ENCODE results near the gene TERT. TPM values are rescaled to one million over a fixed set of nuclear protein-coding genes. Genes with fewer than 3 reads are reported as not detected.
"Not testable (repeated sequence)": the region's sequence is repeated elsewhere in the genome, so short reads cannot be mapped to it uniquely, and the experiment has no call there.

Gene TERT
- polyA plus RNA-seq, 3 donors from 2014 or later, result not detected

DNA sequence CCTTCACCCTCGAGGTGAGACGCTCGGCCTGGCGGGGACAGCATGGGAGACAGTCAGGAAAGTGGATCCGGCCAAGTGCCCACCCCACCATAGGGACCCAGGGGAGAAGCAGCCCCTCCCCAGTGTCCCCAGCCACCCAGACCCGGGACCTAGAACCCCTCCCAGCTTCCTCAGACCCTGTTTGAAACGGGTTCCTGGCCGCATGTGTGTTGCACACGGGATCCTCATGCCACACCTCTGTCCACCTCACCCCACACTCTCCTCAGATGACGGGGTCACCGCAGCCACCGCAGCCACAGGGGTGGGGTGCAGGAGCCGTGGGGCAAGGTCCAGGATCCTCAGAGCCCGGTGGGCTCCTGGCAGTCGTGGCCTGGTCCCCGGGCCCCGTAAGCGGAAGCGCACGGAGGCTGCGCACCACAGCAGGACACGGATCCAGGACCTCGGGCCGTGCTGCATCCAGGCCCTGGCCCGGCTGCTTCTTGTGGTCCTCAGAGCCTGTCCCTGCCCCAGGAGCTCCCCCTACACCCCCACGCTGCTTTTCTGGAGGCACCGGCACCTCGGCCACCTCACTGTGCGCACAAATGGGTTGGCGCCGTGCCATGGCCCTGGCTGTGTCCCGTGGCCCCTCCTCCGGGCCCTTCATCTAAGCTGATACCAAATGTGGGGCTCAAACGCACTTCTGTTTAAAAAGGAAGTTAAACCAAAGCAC, 15.3 kb downstream of the TERT start:
- no peaks in the 10 kb centered on the region for H3K36me3 Mint-ChIP-seq
- peaks cover 11% of the 10 kb centered on the region in 2 donors for H3K4me1 Mint-ChIP-seq
- no peaks in the 10 kb centered on the region for H3K9me3 Mint-ChIP-seq
- no peak for DNase-seq
- H3K4me3 Mint-ChIP-seq, result no peak overlapping the region
- no peak overlapping the region for H3K27ac Mint-ChIP-seq
- H3K27me3 Mint-ChIP-seq (ENCODE audit: low read depth in 3 of 3), result peaks cover 0 to 7% (median 2%) of the 10 kb centered on the region in 3 donors

DNA sequence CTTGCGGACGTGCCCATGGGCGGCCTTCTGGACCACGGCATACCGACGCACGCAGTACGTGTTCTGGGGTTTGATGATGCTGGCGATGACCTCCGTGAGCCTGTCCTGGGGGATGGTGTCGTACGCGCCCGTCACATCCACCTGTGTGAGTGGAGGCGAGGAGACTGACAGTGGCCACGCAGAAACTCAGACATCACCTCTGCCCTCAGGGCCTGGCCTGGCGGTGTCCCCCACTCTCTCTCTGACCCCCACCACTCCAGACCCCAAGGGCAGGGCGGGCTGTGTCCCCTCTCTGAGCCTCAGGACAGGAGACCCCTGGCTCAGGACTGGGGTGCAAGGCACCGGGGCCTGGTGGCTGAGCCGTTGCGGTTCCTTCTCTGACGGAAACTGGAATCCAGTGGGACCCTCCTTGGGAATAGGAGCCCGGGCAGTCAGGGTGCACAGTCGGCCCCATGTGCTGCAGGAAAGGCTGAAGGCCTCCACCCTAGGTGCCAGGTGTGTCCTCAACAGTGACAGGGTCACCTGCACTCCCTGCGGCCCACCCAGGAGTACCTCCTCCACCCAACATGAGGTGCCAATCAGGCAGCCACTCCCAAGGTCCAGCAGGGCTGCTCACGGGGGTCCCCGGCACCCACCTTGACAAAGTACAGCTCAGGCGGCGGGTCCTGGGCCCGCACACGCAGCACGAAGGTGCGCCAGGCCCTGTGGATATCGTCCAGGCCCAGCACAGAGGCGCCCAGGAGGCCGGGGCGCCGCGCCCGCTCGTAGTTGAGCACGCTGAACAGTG, 16.0 kb downstream of the TERT start:
- no peak for DNase-seq
- Mint-ChIP-seq H3K36me3 (no peaks in the 10 kb centered on the region), H3K4me3 (no peak overlapping the region), H3K27me3 (ENCODE audit: low read depth in 3 of 3) (peaks cover 0 to 7% (median 2%) of the 10 kb centered on the region in 3 donors), H3K4me1 (peaks cover 11% of the 10 kb centered on the region in 2 donors), H3K27ac (no peak overlapping the region), H3K9me3 (no peaks in the 10 kb centered on the region)

DNA sequence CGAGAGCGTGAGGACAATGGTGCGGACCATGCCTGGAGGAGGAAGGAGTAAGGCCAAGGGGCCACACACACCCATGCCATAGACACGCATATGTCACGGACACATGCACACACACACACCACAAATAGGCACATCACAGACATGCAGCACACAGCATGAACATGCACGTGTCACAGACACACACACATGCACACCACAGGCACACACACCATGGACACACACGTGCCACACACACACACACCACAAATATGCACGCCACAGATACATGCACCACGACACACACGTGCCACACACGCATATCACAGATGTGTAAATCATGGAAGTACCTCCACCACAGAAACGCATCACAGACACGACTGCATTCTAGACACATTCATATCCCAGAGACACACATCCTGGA, 16.7 kb downstream of the TERT start:
- Mint-ChIP-seq H3K4me1 (peaks cover 11% of the 10 kb centered on the region in 2 donors), H3K36me3 (no peaks in the 10 kb centered on the region), H3K9me3 (no peaks in the 10 kb centered on the region), H3K27ac (no peak overlapping the region), H3K27me3 (ENCODE audit: low read depth in 3 of 3) (peaks cover 2 to 7% (median 2%) of the 10 kb centered on the region in 3 donors), H3K4me3 (no peak overlapping the region)
- no peak for DNase-seq

DNA sequence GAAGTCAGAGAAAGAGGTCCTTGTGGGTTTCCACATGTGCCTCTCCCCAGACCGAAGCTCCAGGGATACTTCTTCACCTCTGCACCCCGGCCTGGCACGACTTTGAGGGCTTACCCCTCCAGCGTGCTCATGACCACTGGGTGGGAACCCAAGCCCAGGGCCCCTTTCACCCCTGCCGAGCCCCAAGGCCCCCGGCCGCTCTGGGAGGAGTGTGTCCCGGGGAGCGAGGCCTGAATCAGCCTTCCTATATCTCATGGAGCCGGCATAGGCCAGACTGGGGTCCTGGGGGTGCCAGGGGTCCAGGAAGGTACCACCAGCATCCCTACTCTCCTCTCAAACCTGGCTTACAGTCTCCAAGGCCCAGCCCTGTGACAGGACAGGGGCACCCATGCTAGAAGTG, 17.1 kb downstream of the TERT start:
- DNase-seq, result no peak
- Mint-ChIP-seq H3K4me1 (peaks cover 11% of the 10 kb centered on the region in 2 donors), H3K27ac (no peak overlapping the region), H3K9me3 (no peaks in the 10 kb centered on the region), H3K36me3 (no peaks in the 10 kb centered on the region), H3K27me3 (ENCODE audit: low read depth in 3 of 3) (peaks cover 2 to 4% (median 2%) of the 10 kb centered on the region in 3 donors), H3K4me3 (no peak overlapping the region)

DNA sequence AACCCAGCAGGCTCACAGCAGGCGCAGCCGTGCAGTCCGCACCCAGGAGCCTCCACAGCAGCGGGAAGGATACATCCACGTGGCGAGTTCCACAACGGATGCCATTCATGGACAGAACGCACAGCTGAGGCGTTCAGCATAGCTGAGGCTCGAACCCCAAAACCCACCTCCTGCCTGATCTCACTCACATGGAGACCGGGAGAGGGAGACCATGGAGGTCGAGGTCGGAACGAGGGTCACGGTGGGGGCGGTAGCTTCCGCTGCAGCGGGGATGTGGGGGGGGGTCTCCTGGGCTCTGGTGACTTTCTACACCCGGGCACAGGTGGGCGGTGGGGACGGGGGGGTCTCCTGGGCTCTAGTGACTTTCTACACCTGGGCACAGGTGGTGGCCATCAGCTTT, 17.5 kb downstream of the TERT start:
- DNase-seq, result no peak
- no peak overlapping the region for H3K27ac Mint-ChIP-seq
- no peaks in the 10 kb centered on the region for H3K36me3 Mint-ChIP-seq
- H3K9me3 Mint-ChIP-seq, result no peaks in the 10 kb centered on the region
- H3K27me3 Mint-ChIP-seq (ENCODE audit: low read depth in 3 of 3), result peaks cover 2 to 3% (median 2%) of the 10 kb centered on the region in 3 donors
- H3K4me1 Mint-ChIP-seq, result peaks cover 11% of the 10 kb centered on the region in 2 donors
- no peak overlapping the region for H3K4me3 Mint-ChIP-seq

DNA sequence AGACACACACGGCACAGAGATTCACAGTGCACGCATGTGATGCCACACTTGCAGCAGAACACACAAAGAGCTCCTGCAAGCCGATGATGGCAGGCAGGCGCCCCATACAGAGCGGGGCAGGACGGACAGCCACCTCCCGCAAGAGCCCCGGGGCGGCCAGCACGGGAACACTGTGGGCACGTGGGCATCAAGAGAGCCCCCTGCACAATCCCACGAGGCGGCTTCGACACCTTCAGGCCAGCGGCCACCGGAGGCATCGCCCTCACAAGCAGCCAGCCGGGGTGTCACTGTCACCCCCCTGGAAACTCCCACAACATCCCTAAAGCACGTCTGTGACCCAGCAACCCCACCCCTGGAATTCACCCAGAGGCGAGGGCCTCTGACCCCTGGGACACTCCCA, 17.9 kb downstream of the TERT start:
- Mint-ChIP-seq H3K27me3 (ENCODE audit: low read depth in 3 of 3) (peaks cover 2 to 3% (median 2%) of the 10 kb centered on the region in 3 donors), H3K27ac (peak overlapping the region in 2 of 6 donors; percentile 42 to 62), H3K4me3 (peak overlapping the region in 2 of 5 donors; percentile 15 to 36), H3K9me3 (no peaks in the 10 kb centered on the region), H3K36me3 (no peaks in the 10 kb centered on the region), H3K4me1 (peaks cover 11% of the 10 kb centered on the region in 2 donors)
- no peak for DNase-seq

DNA sequence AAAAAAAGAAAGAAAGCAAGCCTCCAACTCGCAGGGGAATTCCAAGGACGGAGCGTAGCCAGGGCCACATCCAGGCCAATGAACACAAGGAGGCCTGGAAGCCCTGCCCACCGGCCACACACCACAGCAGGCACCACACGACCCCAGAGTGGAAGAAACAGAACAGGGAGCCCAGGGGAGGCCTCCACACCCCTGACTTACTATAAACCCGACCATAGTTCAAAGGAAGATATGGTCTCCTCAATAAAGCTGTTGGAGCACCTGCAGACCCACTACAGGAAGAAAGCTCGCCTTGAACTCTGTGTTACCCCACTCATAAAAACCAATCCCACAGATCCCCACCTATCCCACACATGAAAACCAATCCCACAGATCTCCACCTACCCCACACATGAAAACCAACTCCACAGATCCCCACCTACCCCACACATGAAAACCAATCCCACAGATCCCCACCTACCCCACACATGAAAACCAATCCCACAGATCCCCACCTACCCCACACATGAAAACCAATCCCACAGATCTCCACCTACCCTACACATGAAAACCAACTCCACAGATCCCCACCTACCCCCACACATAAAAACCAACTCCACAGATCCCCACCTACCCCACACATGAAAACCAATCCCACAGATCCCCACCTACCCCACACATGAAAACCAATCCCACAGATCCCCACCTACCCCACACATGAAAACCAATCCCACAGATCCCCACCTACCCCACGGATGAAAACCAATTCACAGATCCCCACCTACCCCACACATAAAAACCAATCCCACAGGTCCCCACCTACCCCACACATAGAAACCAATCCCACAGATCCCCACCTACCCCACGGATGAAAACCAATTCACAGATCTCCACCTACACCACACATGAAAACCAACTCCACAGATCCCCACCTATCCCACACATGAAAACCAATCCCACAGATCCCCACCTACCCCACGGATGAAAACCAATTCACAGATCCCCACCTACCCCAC, 19.2 kb downstream of the TERT start:
- not testable (repeated sequence) for H3K36me3 Mint-ChIP-seq; DNase-seq; H3K9me3 Mint-ChIP-seq; H3K27me3 Mint-ChIP-seq (ENCODE audit: low read depth in 3 of 3); H3K27ac Mint-ChIP-seq; H3K4me3 Mint-ChIP-seq
- peaks cover 11% of the 10 kb centered on the region in 2 donors for H3K4me1 Mint-ChIP-seq

GRCh38 chr5:1274471-1274870, 20.4 kb downstream of the TERT start:
- H3K27ac Mint-ChIP-seq, result no peak overlapping the region
- H3K36me3 Mint-ChIP-seq, result no peaks in the 10 kb centered on the region
- H3K9me3 Mint-ChIP-seq, result no peaks in the 10 kb centered on the region
- peaks cover 2 to 4% (median 3%) of the 10 kb centered on the region in 3 donors for H3K27me3 Mint-ChIP-seq (ENCODE audit: low read depth in 3 of 3)
- no peak for DNase-seq
- H3K4me1 Mint-ChIP-seq, result peaks cover 11% of the 10 kb centered on the region in 2 donors
- no peak overlapping the region for H3K4me3 Mint-ChIP-seq

- no peaks in the 10 kb centered on the region for H3K9me3 Mint-ChIP-seq
- H3K4me1 Mint-ChIP-seq, result peaks cover 11 to 13% of the 10 kb centered on the region in 2 donors
- no peak for DNase-seq
- no peak overlapping the region for H3K4me3 Mint-ChIP-seq
- no peaks in the 10 kb centered on the region for H3K36me3 Mint-ChIP-seq
- H3K27ac Mint-ChIP-seq, result no peak overlapping the region
- H3K27me3 Mint-ChIP-seq (ENCODE audit: low read depth in 3 of 3), result peaks cover 2 to 4% (median 3%) of the 10 kb centered on the region in 3 donors
These were observed 21.1 kb downstream of the TERT start for GRCh38 chr5:1273745-1274144.

GRCh38 chr5:1272201-1272600, 22.7 kb downstream of the TERT start:
- no peak for DNase-seq
- H3K4me3 Mint-ChIP-seq, result no peak overlapping the region
- no peak overlapping the region for H3K27ac Mint-ChIP-seq
- H3K36me3 Mint-ChIP-seq, result no peaks in the 10 kb centered on the region
- H3K4me1 Mint-ChIP-seq, result peaks cover 11 to 17% of the 10 kb centered on the region in 2 donors
- no peaks in the 10 kb centered on the region for H3K9me3 Mint-ChIP-seq
- H3K27me3 Mint-ChIP-seq (ENCODE audit: low read depth in 3 of 3), result peaks cover 0 to 4% (median 3%) of the 10 kb centered on the region in 3 donors

GRCh38 chr5:1270933-1271914, 23.6 kb downstream of the TERT start:
- Mint-ChIP-seq H3K36me3 (no peaks in the 10 kb centered on the region), H3K9me3 (no peaks in the 10 kb centered on the region), H3K27ac (no peak overlapping the region), H3K4me1 (peaks cover 5 to 9% of the 10 kb centered on the region in 2 donors), H3K27me3 (ENCODE audit: low read depth in 3 of 3) (peaks cover 0 to 4% (median 3%) of the 10 kb centered on the region in 3 donors), H3K4me3 (no peak overlapping the region)
- no peak for DNase-seq

GRCh38 chr5:1270426-1270825, 24.4 kb downstream of the TERT start:
- H3K27ac Mint-ChIP-seq, result no peak overlapping the region
- no peak for DNase-seq
- H3K4me1 Mint-ChIP-seq, result peaks cover 2 to 6% of the 10 kb centered on the region in 2 donors
- no peaks in the 10 kb centered on the region for H3K36me3 Mint-ChIP-seq
- peaks cover 0 to 4% (median 3%) of the 10 kb centered on the region in 3 donors for H3K27me3 Mint-ChIP-seq (ENCODE audit: low read depth in 3 of 3)
- H3K9me3 Mint-ChIP-seq, result no peaks in the 10 kb centered on the region
- no peak overlapping the region for H3K4me3 Mint-ChIP-seq

Data from immature natural killer cell (primary cell).